Dedifferentiated amniotic fluid mesenchymal stem cell (primary cell): ENCODE results near the gene DCUN1D3.
"Not testable (repeated sequence)": the region's sequence is repeated elsewhere in the genome, so short reads cannot be mapped to it uniquely, and the experiment has no call there.

Experiments used
- DNase-seq: peaks from one replicate; pipeline ENCODE4 v3.0.0-alpha.2; 2016; ENCODE audit errors: extremely low spot score

Gene DCUN1D3

GRCh38 chr16:20822521-20823325 is 77.4 kb downstream of the DCUN1D3 start:
- DNase-seq, result no peak

- no peak for DNase-seq
Observed at GRCh38 chr16:20821682-20822081, 78.5 kb downstream of the DCUN1D3 start.

GRCh38 chr16:20818929-20819585 is 81.1 kb downstream of the DCUN1D3 start:
- no peak for DNase-seq

- DNase-seq, result no peak
Observed at GRCh38 chr16:20814784-20815183, 85.4 kb downstream of the DCUN1D3 start.

- DNase-seq, result no peak
Observed at GRCh38 chr16:20812510-20812909, 87.6 kb downstream of the DCUN1D3 start.

GRCh38 chr16:20811889-20812439 is 88.2 kb downstream of the DCUN1D3 start:
- no peak for DNase-seq

GRCh38 chr16:20807862-20808261 is 92.3 kb downstream of the DCUN1D3 start:
- no peak for DNase-seq

GRCh38 chr16:20806168-20807050 is 93.7 kb downstream of the DCUN1D3 start, which contains the start of the genes ERI2 and REXO5:
Gene ERI2 (minus strand): TSS chr16:20806472. CDS start chr16:20806430, 42 bp downstream.
Gene REXO5 (plus strand): TSS chr16:20806527. CDS start chr16:20806954, 427 bp downstream.
- DNase-seq, result peak; percentile 93

- DNase-seq, result not testable (repeated sequence)
Observed at GRCh38 chr16:20805684-20806167, 94.4 kb downstream of the DCUN1D3 start.
